Activated CD8-positive, alpha-beta T cell treated with anti-CD3 and anti-CD28 coated beads for 36 hours (primary cell): Measurements from ENCODE around the gene STK36. TPM values are rescaled to one million over a fixed set of nuclear protein-coding genes. Genes with fewer than 3 reads are reported as not detected.
A peak's percentile ranks its signal among the peaks of the same experiment; 100 is the strongest.
"Not testable (repeated sequence)": the region's sequence is repeated elsewhere in the genome, so short reads cannot be mapped to it uniquely, and the experiment has no call there.

Experiments
- ATAC-seq: fragments of 200-7000 bp; cut with Tn5 transposase; one replicate; pipeline ENCODE4 v1.10.0; 2021; ENCODE audit warnings: mild to moderate bottlenecking, moderate library complexity
- CTCF ChIA-PET: fragments of 350-600 bp; sonication (Branson Sonifier 250); formaldehyde crosslinking; loops from one replicate; lab custom pipeline; 2021; ENCODE audit warnings: antibody characterized with exemption; lab: Charles Lee
- POLR2A ChIA-PET: fragments of 350-600 bp; sonication (Branson Sonifier 250); formaldehyde crosslinking; loops from one replicate; lab custom pipeline; 2021; ENCODE audit warnings: antibody characterized with exemption; lab: Charles Lee
- DNase-seq: peaks from one replicate; pipeline ENCODE4 v3.0.0-alpha.2; 2020
- H3K27ac Mint-ChIP-seq: one replicate; pipeline ENCODE4 v1.8.0; 2021; ENCODE audit warnings: mild to moderate bottlenecking, mixed read lengths
- H3K27me3 Mint-ChIP-seq: one replicate; pipeline ENCODE4 v1.8.0; 2021; ENCODE audit warnings: mixed read lengths
- H3K36me3 Mint-ChIP-seq: one replicate; pipeline ENCODE4 v1.8.0; 2021; ENCODE audit warnings: low read depth, mixed read lengths
- H3K4me1 Mint-ChIP-seq: one replicate; pipeline ENCODE4 v1.8.0; 2021; ENCODE audit warnings: low read depth, mixed read lengths
- H3K4me3 Mint-ChIP-seq: one replicate; pipeline ENCODE4 v1.8.0; 2021; ENCODE audit warnings: mild to moderate bottlenecking, moderate library complexity, mixed read lengths
- H3K9me3 Mint-ChIP-seq: one replicate; pipeline ENCODE4 v1.8.0; 2021; ENCODE audit warnings: mixed read lengths
- CTCF ChIP-seq: fragments of 200-600 bp; IDR thresholded peaks from one replicate; pipeline ENCODE4 v1.8.0; 2022; ENCODE audit warnings: antibody characterized with exemption, mild to moderate bottlenecking
- intact Hi-C: fragments of 100-400 bp; cut with micrococcal nuclease; formaldehyde crosslinking; loops from one replicate; pipeline ENCODE4 v1.10.0; 2022
- total RNA-seq, 2 experiments: library from RNA; stranded (reverse); gene quantifications; one replicate each; pipeline ENCODE4 v1.2.3, GENCODE V29; 2021

Gene STK36
- total RNA-seq, 2 experiments from 2014 or later: 11.6 to 14.9 TPM

GRCh38 chr2:218671097-218671653 is 711 bp upstream of the STK36 start:
- POLR2A ChIA-PET: interaction anchor here (0.9 to 4.4 kb wide), 5 partner anchors 11 to 172 kb away, joined by 3 to 61 read pairs (median 3); partner anchors contain the start of genes BCS1L, TTLL4 and ZNF142
- ATAC-seq: no peak
- CTCF ChIA-PET: interaction anchor here (1.1 to 4.0 kb wide), 7 partner anchors 8 to 227 kb away, joined by 3 to 30 read pairs (median 6); partner anchors contain the start of genes BCS1L, TTLL4 and ZNF142
- no peak for TF ChIP-seq CTCF
- Mint-ChIP-seq H3K4me3 (peak overlapping the region; percentile 96), H3K27ac (peak overlapping the region; percentile 96), H3K36me3 (peaks cover 11% of the 10 kb centered on the region), H3K9me3 (no peaks in the 10 kb centered on the region), H3K27me3 (no peaks in the 10 kb centered on the region), H3K4me1 (peaks cover 16% of the 10 kb centered on the region)
- DNase-seq: no peak
- intact Hi-C loops: no loop called here

- ChIA-PET CTCF (interaction anchor here (1.5 to 4.2 kb wide), 2 partner anchors 8 to 31 kb away, joined by 4 to 15 read pairs; partner anchors contain the start of gene TTLL4), POLR2A (interaction anchor here (0.8 kb wide), 1 partner anchor 12 kb away, joined by 3 read pairs; no protein-coding TSS in a partner anchor)
- DNase-seq (no peak), ATAC-seq (no peak)
- intact Hi-C loops: no loop called here
- no peaks in the 10 kb centered on the region for H3K4me1 Mint-ChIP-seq
- no peak overlapping the region for H3K27ac Mint-ChIP-seq
- H3K36me3 Mint-ChIP-seq: no peaks in the 10 kb centered on the region
- no peaks in the 10 kb centered on the region for H3K9me3 Mint-ChIP-seq
- no peak overlapping the region for H3K4me3 Mint-ChIP-seq
- no peak for TF ChIP-seq CTCF
- H3K27me3 Mint-ChIP-seq: no peaks in the 10 kb centered on the region
Measured at GRCh38 chr2:218679119-218679518, 7.2 kb downstream of the STK36 start.

- intact Hi-C loops: no loop called here
- no peak for TF ChIP-seq CTCF
Measured at GRCh38 chr2:218680061-218680460, 8.2 kb downstream of the STK36 start.

GRCh38 chr2:218687400-218688060 is 15.6 kb downstream of the STK36 start:
- peak; percentile 85 for ATAC-seq
- intact Hi-C loops, H3K4me3 Mint-ChIP-seq, H3K9me3 Mint-ChIP-seq, H3K27ac Mint-ChIP-seq, H3K27me3 Mint-ChIP-seq, H3K4me1 Mint-ChIP-seq, H3K36me3 Mint-ChIP-seq: not testable (repeated sequence)
- peak; percentile 50 for DNase-seq
- POLR2A ChIA-PET: interaction anchor here (1.2 kb wide), 1 partner anchor 53 kb away, joined by 3 read pairs; no protein-coding TSS in a partner anchor
- peak; percentile 47 for TF ChIP-seq CTCF
- CTCF ChIA-PET: interaction anchor here (0.7 to 2.2 kb wide), 16 partner anchors 10 to 160 kb away, joined by 3 to 19 read pairs (median 5); partner anchors contain the start of genes BCS1L, RNF25, STK36 and TTLL4

More at GRCh38 chr2:218680061-218680460, 8.2 kb downstream of the STK36 start:
- ChIA-PET CTCF (interaction anchor here (1.5 kb wide), 1 partner anchor 30 kb away, joined by 4 read pairs; the partner anchor contains the start of gene TTLL4), POLR2A (interaction anchor here (0.5 to 0.8 kb wide), 2 partner anchors 12 to 279 kb away, joined by 3 read pairs; partner anchors contain the start of gene CDK5R2)
- no peaks in the 10 kb centered on the region for H3K9me3 Mint-ChIP-seq
- H3K4me3 Mint-ChIP-seq: no peak overlapping the region
- H3K36me3 Mint-ChIP-seq: no peaks in the 10 kb centered on the region
- no peaks in the 10 kb centered on the region for H3K4me1 Mint-ChIP-seq
- H3K27ac Mint-ChIP-seq: no peak overlapping the region
- H3K27me3 Mint-ChIP-seq: no peaks in the 10 kb centered on the region
- no peak for ATAC-seq
- no peak for DNase-seq
